ENCODE measurements around the gene HMCN2. TPM values are rescaled to one million over a fixed set of nuclear protein-coding genes. Genes with fewer than 3 reads are reported as not detected.

Gene HMCN2
- total RNA-seq, 6 experiments from 2014 or later: 0.31 to 2.0 (median 1.1) TPM

DNA sequence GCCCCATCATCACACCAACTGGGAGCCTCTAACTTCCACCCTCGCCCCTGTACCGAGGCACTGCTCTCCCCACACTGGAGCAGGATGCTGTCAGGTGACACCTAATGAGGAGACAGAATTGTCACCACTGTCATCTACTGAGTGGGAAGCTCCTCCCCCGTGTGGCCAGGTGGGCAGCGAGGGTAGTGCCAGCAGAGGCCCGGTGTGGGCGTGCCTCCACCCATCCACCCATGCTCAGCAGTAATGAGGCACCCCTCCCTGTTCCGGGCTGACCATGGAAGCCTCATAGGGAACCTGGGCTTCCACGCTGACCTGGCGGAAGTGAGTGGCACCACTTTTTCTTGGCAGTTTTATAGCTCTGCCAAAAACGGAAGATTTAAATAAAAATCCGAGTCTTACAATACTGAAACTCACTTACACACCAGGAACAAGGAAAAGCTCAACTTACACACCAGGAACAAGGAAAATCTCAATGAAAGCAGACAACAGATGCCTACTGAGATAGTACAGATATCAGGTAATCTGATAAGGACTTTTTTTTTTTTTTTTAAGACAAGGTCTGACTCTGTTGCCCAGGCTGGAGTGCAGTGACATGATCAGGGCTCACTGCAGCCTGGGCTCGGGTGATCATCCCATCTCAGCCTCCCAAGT is 148.6 kb downstream of the HMCN2 start:
- no peak for DNase-seq
- Histone ChIP-seq H3K36me3 (no peaks in the 10 kb centered on the region), H3K27me3 (no peaks in the 10 kb centered on the region), H3K27ac (no peak overlapping the region), H3K4me1 (no peaks in the 10 kb centered on the region), H3K4me3 (no peak overlapping the region), H3K9me3 (no peaks in the 10 kb centered on the region)
- intact Hi-C loops (cut with DNase I): no loop called here
- TF ChIP-seq, protein P1, sequence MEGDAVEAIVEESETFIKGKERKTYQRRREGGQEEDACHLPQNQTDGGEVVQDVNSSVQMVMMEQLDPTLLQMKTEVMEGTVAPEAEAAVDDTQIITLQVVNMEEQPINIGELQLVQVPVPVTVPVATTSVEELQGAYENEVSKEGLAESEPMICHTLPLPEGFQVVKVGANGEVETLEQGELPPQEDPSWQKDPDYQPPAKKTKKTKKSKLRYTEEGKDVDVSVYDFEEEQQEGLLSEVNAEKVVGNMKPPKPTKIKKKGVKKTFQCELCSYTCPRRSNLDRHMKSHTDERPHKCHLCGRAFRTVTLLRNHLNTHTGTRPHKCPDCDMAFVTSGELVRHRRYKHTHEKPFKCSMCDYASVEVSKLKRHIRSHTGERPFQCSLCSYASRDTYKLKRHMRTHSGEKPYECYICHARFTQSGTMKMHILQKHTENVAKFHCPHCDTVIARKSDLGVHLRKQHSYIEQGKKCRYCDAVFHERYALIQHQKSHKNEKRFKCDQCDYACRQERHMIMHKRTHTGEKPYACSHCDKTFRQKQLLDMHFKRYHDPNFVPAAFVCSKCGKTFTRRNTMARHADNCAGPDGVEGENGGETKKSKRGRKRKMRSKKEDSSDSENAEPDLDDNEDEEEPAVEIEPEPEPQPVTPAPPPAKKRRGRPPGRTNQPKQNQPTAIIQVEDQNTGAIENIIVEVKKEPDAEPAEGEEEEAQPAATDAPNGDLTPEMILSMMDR (IDR thresholded peaks at IDR 0.05): no peak
- TF ChIP-seq POLR2A (IDR thresholded peaks at IDR 0.05): no peak
- WGBS (ENCODE audit: insufficient coverage, low coverage, low lambda C conversion rate, missing lambda C conversion rate): 85% methylated on average over 6 of the region's 12 CpGs
- ATAC-seq: peak in 1 of 4 donors; percentile 39

DNA sequence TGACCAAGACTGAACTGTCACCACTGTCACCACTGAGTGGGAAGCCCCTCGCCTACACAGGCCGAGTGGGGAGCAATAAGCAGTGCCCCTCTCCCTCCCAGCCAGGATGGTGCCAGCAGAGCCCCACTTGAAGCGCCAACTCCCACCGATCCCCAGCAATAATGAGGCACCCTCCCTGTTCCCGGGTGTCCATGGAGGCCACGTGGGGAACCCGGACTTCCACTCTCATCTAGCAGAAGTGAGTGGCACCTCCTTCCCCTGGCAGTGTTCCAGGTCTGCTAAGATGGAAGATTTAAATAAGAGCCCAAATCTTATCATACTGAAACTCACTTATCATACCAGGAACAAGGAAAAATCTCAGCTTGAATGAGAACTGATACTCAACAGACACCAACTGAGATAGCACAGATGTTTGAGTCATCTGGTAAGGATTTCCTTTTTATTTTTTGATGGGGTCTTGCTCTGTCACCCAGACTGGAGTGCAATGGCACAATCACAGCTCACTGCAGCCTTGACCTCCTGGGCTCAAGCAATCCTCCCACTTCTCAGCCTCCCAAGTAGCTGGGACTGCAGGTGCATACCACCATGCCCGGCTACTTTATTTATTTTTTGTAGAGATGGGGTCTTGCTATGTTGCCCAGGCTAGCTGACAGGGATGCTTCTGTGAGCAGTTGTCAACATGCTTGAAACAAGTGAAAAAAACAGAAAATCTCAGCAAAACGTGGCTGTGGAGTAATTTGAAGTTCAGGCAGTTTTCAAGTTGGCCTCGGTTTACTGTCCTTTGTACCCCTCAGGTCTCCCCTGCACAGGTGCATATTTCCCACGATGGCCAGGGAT is 149.6 kb downstream of the HMCN2 start:
- intact Hi-C loops (cut with DNase I): no loop called here
- DNase-seq (no peak), ATAC-seq (no peak)
- 71% methylated on average over 3 of the region's 11 CpGs for WGBS (ENCODE audit: insufficient coverage, low coverage, low lambda C conversion rate, missing lambda C conversion rate)
- no peaks in the 10 kb centered on the region for H3K4me1 ChIP-seq
- TF ChIP-seq, protein P1 (IDR thresholded peaks at IDR 0.05): no peak
- TF ChIP-seq POLR2A (IDR thresholded peaks at IDR 0.05): no peak
- H3K4me3 ChIP-seq: no peak overlapping the region
- no peaks in the 10 kb centered on the region for H3K9me3 ChIP-seq
- no peak overlapping the region for H3K27ac ChIP-seq
- H3K36me3 ChIP-seq: no peaks in the 10 kb centered on the region
- H3K27me3 ChIP-seq: no peaks in the 10 kb centered on the region

DNA sequence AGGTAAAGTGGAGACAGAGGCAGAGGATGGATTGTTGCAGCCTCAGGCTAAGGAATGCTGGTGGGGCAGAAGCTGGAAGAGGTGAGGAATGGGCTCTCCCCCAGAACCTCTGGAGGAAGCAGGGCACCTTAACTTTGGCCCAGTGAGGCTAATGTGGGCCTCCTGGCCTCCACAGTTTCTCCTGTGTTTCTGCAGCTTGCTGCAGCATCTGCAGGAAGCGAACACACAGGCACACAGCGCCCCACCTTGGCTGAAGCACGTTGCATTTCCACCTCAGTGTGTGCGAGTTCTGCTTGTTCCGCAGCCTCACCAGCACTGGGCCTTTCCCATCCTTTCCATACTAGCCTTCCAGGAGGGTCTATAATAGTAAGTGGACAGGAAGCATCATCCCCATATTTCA is 152.0 kb downstream of the HMCN2 start:
- intact Hi-C loops (cut with DNase I): no loop called here
- ATAC-seq: no peak
- WGBS (ENCODE audit: insufficient coverage, low coverage, low lambda C conversion rate, missing lambda C conversion rate): 67% methylated on average over 3 of the region's 5 CpGs

DNA sequence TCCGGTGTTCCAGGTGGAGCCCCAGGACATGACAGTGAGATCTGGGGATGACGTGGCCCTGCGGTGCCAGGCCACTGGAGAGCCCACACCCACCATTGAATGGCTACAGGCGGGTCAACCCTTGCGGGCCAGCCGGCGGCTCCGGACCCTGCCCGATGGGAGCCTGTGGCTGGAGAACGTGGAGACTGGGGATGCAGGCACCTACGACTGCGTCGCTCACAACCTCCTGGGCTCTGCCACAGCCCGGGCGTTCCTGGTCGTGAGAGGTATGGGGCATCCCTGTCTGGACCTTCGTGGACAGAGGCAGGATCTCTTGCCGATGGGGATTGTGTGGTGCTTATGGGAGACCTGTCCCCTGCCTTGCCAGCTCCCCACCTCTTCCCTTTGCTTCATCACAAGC is 153.2 kb downstream of the HMCN2 start:
- ATAC-seq (no peak), DNase-seq (no peak)
- intact Hi-C loops (cut with DNase I): no loop called here
- Histone ChIP-seq H3K4me3 (no peak overlapping the region), H3K27me3 (no peaks in the 10 kb centered on the region), H3K9me3 (no peaks in the 10 kb centered on the region), H3K27ac (no peak overlapping the region), H3K4me1 (no peaks in the 10 kb centered on the region), H3K36me3 (no peaks in the 10 kb centered on the region)
- WGBS (ENCODE audit: insufficient coverage, low coverage, low lambda C conversion rate, missing lambda C conversion rate): 90% methylated on average over 4 of the region's 18 CpGs
- no peak for TF ChIP-seq POLR2A (IDR thresholded peaks at IDR 0.05)

More for the DNA sequence above, 152.0 kb downstream of the HMCN2 start:
- TF ChIP-seq POLR2A (IDR thresholded peaks at IDR 0.05): no peak
- TF ChIP-seq, protein P1 (IDR thresholded peaks at IDR 0.05): no peak
- H3K27me3 ChIP-seq: no peaks in the 10 kb centered on the region
- no peaks in the 10 kb centered on the region for H3K4me1 ChIP-seq
- no peaks in the 10 kb centered on the region for H3K36me3 ChIP-seq
- H3K4me3 ChIP-seq: no peak overlapping the region
- H3K27ac ChIP-seq: no peak overlapping the region
- DNase-seq: no peak
- no peaks in the 10 kb centered on the region for H3K9me3 ChIP-seq

DNA sequence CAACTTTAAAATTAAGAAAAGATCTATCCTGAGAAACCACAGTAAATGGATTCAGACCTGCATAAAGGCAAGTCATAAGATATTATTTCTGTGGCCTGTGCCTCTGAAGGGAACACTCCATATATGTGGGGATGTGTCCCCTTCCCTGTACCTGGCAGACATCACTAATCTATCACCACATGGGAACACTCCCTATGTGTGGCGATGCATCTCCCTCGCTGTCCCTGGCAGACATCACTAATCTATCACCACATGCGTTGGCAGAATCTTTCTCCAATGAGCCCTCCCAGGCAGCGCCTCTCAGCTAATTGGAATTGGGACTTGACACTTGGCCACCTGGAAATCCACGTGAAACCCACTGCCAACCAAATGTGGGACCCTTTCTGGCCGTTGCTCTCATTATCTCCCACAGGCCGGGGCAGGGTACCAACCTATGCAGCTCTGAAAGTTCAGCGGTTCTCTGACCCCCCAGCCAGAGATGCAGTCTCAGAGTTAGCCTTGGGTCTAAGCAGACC is 154.0 kb downstream of the HMCN2 start:
- no peaks in the 10 kb centered on the region for H3K27me3 ChIP-seq
- no peaks in the 10 kb centered on the region for H3K9me3 ChIP-seq
- no peaks in the 10 kb centered on the region for H3K36me3 ChIP-seq
- no peak overlapping the region for H3K27ac ChIP-seq
- DNase-seq: no peak
- WGBS (ENCODE audit: insufficient coverage, low coverage, low lambda C conversion rate, missing lambda C conversion rate): 90% methylated on average over 6 of the region's 8 CpGs
- intact Hi-C loops (cut with DNase I): loop anchor here in 1 of 2 donors (10.0 kb wide), 1 partner anchor 75 kb away; no protein-coding TSS in a partner anchor
- no peaks in the 10 kb centered on the region for H3K4me1 ChIP-seq
- no peak overlapping the region for H3K4me3 ChIP-seq
- TF ChIP-seq, protein P1 (IDR thresholded peaks at IDR 0.05): no peak
- no peak for TF ChIP-seq POLR2A (IDR thresholded peaks at IDR 0.05)
- no peak for ATAC-seq

All from right lobe of liver (tissue), 6 donors.